Fibroblast of the conjunctiva (primary cell): ENCODE data around the gene ZNF710.

Source experiments
- DNase-seq: peaks from one replicate; pipeline ENCODE4 v3.0.0-alpha.2; 2010; ENCODE audit warnings: low read depth

The ZNF710 gene

DNA sequence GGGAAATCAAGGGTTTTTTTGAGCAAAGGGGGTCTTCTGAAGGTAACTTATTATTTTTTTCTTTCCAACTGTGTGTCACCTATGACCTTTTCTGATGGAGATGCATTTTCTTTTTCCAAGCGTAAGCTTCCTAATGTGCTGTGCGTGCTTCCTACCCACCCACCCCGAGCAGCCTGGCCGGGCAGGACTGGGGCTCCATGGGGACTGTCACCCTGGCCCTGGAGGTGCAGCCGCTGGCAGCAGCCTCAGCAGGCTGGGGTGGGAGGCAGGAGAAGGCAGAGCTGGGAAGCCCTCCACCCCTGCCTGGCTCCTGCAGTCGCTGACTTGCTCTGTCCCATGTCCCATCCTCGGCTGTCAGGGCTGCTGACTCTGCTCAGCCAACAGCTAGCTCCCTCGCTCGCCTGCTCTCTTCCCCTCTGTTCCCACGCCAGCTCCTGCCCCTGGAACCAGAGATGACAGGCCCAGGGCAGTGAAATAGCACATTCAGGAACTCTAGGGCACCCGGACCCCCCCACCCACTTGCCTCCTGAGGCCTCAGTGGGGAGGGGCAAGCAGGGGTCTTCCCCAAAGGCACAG lies 79.8 kb downstream of the ZNF710 start:
- DNase-seq = no peak

- no peak for DNase-seq
These were observed 81.1 kb downstream of the ZNF710 start for GRCh38 chr15:90082140-90082715.

GRCh38 chr15:90083419-90083818 lies 82.3 kb downstream of the ZNF710 start:
- no peak for DNase-seq

DNA sequence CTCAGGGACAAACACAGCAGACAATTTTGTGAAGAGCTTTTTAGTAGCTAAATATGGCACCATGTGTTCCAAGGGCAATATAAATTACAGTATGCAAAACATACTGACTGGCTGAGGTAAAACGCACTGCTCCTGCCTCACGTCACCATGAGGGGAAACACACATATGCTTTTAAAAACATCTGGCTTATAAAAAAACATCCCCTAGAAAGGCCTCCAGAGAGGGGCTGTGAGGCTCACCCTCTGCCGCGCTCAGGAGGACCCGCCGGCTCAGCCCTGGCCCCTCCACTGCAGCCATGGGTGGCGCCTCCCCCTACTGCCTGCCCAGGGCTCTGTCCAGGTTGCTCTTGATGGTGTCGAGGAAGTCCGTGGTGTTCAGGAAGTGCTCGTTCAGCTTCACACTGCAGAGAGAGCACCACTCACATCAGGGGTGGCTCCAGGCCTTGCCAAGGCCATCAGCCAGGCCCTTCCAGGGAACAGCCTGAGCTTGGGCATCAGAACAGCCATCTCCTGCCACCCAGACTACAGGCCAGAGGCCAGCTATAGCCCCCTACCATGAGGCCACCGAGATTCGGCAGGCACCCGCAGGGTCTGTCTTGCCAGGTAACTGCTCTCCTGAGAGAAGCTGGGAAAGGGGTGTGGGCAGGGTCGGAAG lies 83.0 kb downstream of the ZNF710 start:
- DNase-seq = no peak

DNA sequence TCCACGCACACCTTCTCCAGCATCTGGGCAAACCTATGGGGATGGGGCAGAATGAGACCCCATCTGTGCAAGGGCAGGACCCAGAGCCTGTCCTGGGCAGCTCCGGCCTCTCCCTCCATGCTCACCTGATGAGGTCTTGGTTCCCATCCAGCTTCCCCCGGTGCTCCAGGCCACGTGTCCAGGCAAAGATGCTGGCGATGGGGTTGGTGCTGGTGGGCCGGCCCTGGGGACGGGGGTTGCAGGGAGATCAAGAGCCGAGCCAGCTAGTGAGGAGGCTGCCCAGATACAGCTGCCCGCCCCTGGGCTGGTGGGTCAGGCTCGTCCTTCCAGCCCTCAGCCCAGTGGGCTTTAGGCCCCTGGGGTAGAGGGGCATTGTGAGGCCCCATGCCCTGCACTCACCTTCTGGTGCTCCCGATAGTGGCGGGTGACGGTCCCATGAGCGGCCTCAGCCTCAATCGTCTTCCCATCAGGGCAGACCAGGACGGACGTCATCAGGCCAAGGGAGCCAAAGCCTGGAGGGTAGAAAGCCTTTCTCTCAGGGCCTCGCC lies 83.8 kb downstream of the ZNF710 start:
- DNase-seq = no peak

GRCh38 chr15:90085565-90085964 lies 84.4 kb downstream of the ZNF710 start:
- no peak for DNase-seq

GRCh38 chr15:90086868-90087268 lies 85.7 kb downstream of the ZNF710 start:
- no peak for DNase-seq

DNA sequence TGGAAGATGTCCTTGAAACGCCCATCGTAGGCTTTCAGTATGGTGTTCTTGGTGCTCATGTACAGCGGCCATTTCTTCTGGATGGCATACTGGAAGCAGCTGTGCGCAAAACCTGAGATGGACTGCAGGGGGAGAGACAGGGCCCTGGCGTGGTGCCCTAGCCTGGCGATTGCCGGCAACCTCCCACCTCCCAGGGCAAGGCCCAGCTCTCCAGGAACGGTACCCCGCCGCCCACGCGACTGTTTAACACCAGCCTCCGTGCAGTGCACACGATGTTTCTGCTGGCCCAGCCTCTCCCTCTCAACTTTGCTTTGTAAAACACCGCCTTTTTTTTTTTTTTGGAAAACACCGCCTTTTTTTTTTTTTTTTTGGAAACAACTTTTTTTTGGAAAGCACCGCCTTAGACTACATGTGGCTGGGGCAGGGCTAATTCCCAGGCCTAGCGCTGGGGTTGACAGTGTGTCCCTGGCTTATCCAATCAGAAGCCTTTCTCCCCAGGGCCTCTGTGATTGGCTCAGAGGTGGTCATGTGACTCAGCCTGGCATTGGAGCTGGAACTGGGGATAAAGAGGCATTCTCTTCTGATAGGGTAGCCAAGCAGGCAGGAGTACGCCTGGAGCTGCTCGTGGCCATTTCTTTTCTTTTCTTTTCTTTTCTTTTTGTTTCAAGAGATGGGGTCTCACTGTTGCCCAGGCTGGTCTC lies 86.5 kb downstream of the ZNF710 start:
- DNase-seq = no peak

- no peak for DNase-seq
These were observed 89.2 kb downstream of the ZNF710 start for GRCh38 chr15:90090226-90090848.

GRCh38 chr15:90091156-90091931 lies 90.2 kb downstream of the ZNF710 start:
- no peak for DNase-seq

GRCh38 chr15:90095521-90095959 lies 94.4 kb downstream of the ZNF710 start:
- no peak for DNase-seq

DNA sequence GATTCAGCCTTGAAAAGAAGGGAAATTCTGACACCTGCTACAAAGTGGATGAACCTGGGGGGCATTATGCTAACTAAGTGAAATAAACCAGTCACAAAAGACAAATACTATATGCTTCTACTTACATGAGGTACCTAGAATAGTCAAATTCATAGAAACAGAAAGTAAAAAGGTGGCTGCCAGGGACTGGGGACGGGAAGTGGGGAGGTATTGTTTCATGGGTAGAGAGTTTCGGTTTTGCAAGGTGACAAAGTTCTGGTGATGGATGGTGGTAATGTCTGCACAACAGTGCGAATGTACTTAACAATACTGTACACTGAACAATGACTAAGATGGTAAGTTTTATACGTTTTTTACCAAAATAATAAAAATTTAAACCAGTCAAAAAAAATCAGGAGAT lies 96.4 kb downstream of the ZNF710 start:
- DNase-seq = no peak

DNA sequence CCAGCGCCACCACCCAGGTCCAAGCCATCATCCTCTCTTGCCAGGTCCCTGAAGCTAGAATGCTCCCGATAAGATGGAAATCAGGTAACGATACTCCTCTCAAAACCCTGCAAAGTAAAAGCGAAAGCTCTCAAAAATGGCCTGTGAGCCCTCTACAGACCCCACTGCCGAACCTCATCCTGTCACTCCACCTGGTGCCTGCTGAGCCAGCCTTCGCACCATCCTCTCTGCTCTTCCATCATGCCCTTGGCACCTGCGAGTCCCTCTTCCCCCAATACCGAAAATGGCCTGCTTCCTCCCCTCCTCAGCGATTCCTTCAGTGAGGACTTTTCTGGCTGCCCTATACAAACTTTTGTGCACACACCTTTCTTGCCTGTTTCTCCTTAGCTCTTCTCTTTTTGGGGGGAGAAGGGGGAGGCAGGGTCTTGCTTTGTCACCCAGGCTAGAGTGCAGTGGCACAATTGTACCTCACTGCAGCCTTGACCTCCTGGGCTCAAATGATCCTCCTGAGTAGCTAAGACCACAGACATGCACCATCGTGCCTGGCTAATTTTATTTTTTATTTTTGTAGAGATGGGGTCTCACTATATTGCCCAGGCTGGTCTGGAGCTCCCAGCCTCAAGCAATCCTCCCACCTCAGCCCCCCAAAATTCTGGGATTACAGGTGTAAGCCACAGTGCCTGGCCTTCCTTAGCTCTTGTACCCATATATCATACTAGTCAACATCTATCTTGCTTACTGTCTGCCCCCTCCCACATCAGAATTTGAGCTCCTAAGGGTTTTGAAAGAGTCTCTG lies 98.1 kb downstream of the ZNF710 start:
- DNase-seq = no peak

GRCh38 chr15:90099868-90100831 lies 99.0 kb downstream of the ZNF710 start:
- peak; percentile 59 for DNase-seq

DNA sequence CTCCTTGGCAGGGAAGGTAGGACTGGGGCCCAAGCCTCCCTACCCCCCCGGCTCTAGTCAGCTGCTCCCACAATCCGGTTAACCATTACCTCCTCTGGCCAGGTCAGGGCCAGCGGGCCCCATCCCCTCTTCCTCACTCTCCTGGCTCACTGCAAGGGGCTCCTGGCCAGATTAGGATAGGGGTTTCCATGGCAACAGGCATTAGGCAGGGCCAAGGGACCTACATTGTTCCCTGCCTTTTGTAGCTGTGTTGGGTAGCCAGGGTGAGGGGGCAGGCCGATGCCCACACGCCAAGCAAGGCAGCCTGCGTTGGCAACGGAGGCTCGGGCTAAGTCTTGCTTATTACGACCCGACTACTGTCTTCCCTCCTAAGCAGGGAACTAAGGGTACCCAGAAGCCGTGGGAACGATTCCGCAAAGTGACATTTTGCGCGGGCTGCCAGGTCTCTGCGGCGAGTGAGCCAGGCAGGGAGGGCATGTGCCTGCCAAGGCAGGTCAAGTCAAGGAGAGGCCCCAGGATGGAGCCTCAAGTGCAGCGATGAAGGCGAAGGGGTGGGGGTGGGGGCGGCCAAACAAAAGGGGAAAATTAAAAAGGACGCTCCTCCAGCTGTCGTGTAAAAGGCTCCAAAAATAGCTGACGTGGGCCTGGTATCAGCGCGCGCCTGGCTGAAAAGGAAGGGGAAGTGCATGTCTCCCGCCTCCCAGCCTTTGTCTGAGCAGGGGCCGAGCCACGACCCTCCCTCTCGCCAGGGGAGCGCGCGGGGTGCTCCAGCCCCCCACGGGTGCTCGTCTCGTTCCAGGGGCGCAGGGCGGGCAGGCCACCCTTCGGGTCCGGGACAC lies 100.2 kb downstream of the ZNF710 start:
- no peak for DNase-seq

DNA sequence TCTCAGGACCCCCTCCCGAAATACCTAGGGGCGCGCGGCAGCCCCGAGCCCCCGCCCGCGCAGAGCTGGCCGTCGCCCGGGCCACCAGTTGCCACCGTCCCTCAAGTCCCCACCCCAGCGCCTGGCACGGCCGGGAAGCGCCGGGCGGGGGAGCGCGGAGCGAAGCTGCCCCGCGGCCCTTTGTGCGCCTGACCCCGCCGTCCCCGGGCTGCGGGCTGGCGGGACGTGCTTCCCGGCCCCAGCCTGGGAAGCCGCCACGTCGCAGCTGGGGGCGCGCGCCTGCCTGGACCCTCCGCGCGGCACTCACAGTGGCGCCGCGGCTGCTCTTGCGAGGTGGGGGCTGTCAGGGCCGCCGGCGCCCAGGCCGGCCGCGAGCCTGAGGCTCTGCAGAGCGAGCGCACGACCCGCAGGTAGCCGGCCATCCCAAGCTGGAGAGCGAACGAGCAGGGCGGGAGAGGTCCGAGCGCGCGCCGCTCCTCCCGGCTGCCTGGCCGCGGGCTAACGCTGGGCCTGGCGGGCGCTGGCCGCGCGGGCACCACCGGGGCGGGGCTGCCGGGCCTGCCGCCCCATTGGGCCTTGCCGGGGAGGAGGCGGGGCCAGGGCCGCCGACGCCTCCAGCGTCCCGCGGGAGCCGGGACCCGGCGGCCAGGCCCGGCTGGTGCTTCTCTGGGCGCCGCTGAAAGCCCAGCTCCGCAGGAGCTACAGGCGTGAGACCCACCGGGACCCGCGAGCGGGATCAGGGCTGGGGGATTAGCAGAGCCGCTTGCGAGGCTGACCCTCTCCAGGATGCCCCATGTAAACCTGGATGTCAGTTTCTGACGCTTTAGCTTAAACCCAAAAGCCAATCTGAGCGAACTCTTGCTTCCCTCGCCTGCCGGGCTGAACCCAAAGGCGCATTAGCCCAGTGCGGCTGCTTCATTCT lies 101.1 kb downstream of the ZNF710 start, which contains the start of gene IDH2:
Gene IDH2 (minus strand): TSS at position 500 of the 922 bp plus-strand sequence. CDS start 78 bp downstream, at position 422.
- DNase-seq = peak; percentile 38

DNA sequence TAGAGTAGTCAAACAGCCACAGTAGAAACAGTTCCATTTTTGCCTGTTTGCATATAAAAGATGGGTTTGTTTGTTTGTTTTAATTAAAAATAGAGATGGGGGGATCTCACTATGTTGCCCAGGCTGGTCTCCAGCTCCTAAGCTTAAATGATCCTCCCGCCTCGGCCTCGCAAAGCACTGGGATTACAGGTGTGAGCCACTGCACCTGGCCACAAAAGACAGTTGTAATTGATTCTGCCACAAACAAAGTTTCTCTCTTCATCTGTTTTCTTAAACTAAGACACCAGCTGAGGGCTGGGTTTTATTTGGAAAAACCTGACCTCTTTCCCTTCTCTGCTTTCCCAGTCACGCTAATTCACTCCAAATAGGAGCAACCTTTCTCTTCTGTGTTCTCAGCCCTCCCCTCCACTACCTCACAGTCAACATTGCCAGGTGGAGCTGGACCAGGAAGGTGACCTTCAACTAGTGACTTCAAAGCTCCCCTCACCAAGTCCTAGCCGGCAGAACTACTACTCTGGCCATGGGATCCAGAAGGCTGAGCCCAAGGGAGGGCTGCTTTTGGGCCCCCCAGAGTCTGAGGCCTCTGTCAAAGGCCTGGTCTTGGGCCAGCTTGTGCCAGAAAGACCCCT lies 102.7 kb downstream of the ZNF710 start:
- DNase-seq = no peak
